Lower leg skin (tissue), 3 donors: ENCODE measurements around the gene INTS4.

Experiments
- CTCF ChIP-seq, 3 donors: fragments of 450-650 bp; IDR thresholded peaks; one replicate each; pipeline ENCODE4 v1.5.1; 2016; ENCODE audit warnings: antibody characterized with exemption in 3 of 3, mild to moderate bottlenecking in 3 of 3, moderate library complexity in 2 of 3
- POLR2A ChIP-seq, 2 donors: fragments of 450-650 bp; IDR thresholded peaks; one replicate each; pipeline ENCODE4 v1.6.1; 2016 to 2017; ENCODE audit warnings: antibody characterized with exemption in 2 of 2, mild to moderate bottlenecking in 1 of 2, moderate library complexity in 1 of 2

- no peak for TF ChIP-seq CTCF (IDR thresholded peaks at IDR 0.05)
- TF ChIP-seq POLR2A (IDR thresholded peaks at IDR 0.05), result no peak
These were observed 16.8 kb upstream of the INTS4 start for GRCh38 chr11:78011301-78011700.
